Measurements from ENCODE around the gene DENND6A. TPM values are rescaled to one million over a fixed set of nuclear protein-coding genes. Genes with fewer than 3 reads are reported as not detected.

DENND6A gene
- total RNA-seq, 6 experiments from 2014 or later, result 7.8 to 11.9 (median 9.8) TPM

GRCh38 chr3:57726397-57726796 lies 33.5 kb upstream of the DENND6A start:
- H3K27ac Mint-ChIP-seq, result no peak overlapping the region
- no peak for DNase-seq
- H3K9me3 Mint-ChIP-seq, result no peaks in the 10 kb centered on the region
- no peak for TF ChIP-seq CTCF (IDR thresholded peaks at IDR 0.05)
- no peaks in the 10 kb centered on the region for H3K36me3 Mint-ChIP-seq (ENCODE audit: low read depth)
- H3K27me3 Mint-ChIP-seq (ENCODE audit: insufficient read depth), result peaks cover 4% of the 10 kb centered on the region
- peaks cover 20% of the 10 kb centered on the region for H3K4me1 Mint-ChIP-seq (ENCODE audit: low read depth)
- H3K4me3 Mint-ChIP-seq, result no peak overlapping the region

- Mint-ChIP-seq H3K36me3 (ENCODE audit: low read depth) (no peaks in the 10 kb centered on the region), H3K27ac (no peak overlapping the region), H3K9me3 (no peaks in the 10 kb centered on the region), H3K4me3 (no peak overlapping the region), H3K4me1 (ENCODE audit: low read depth) (peaks cover 5% of the 10 kb centered on the region; the same call in 1 of the 2 replicates), H3K27me3 (ENCODE audit: insufficient read depth) (peaks cover 10% of the 10 kb centered on the region)
- no peak for DNase-seq
- TF ChIP-seq CTCF (IDR thresholded peaks at IDR 0.05), result no peak
Measured at GRCh38 chr3:57718118-57718517, 25.2 kb upstream of the DENND6A start.

GRCh38 chr3:57717205-57717868 lies 24.5 kb upstream of the DENND6A start:
- H3K27ac Mint-ChIP-seq, result no peak overlapping the region
- peaks cover 5% of the 10 kb centered on the region; the same call in 1 of the 2 replicates for H3K4me1 Mint-ChIP-seq (ENCODE audit: low read depth)
- H3K4me3 Mint-ChIP-seq, result no peak overlapping the region
- H3K27me3 Mint-ChIP-seq (ENCODE audit: insufficient read depth), result peaks cover 8% of the 10 kb centered on the region
- H3K9me3 Mint-ChIP-seq, result no peaks in the 10 kb centered on the region
- TF ChIP-seq CTCF (IDR thresholded peaks at IDR 0.05), result no peak
- no peak for DNase-seq
- H3K36me3 Mint-ChIP-seq (ENCODE audit: low read depth), result no peaks in the 10 kb centered on the region

- H3K9me3 Mint-ChIP-seq, result no peaks in the 10 kb centered on the region
- DNase-seq, result no peak
- H3K27ac Mint-ChIP-seq, result no peak overlapping the region
- no peaks in the 10 kb centered on the region for H3K36me3 Mint-ChIP-seq (ENCODE audit: low read depth)
- 0 out of 2 replicates have a peak, but pooled peaks cover 4% of the 10 kb centered on the region for H3K27me3 Mint-ChIP-seq (ENCODE audit: insufficient read depth)
- peaks cover 5% of the 10 kb centered on the region; the same call in 1 of the 2 replicates for H3K4me1 Mint-ChIP-seq (ENCODE audit: low read depth)
- TF ChIP-seq CTCF (IDR thresholded peaks at IDR 0.05), result no peak
- no peak overlapping the region for H3K4me3 Mint-ChIP-seq
Measured at GRCh38 chr3:57715686-57716085, 22.8 kb upstream of the DENND6A start.

- no peaks in the 10 kb centered on the region for H3K9me3 Mint-ChIP-seq
- H3K27me3 Mint-ChIP-seq (ENCODE audit: insufficient read depth), result no peaks in the 10 kb centered on the region
- TF ChIP-seq CTCF (IDR thresholded peaks at IDR 0.05), result no peak
- no peak for DNase-seq
- no peak overlapping the region for H3K27ac Mint-ChIP-seq
- H3K36me3 Mint-ChIP-seq (ENCODE audit: low read depth), result no peaks in the 10 kb centered on the region
- H3K4me1 Mint-ChIP-seq (ENCODE audit: low read depth), result peaks cover 22% of the 10 kb centered on the region
- no peak overlapping the region for H3K4me3 Mint-ChIP-seq
Measured at GRCh38 chr3:57709559-57709958, 16.7 kb upstream of the DENND6A start.

Measured in HFFc6 (cell line).